ENCODE results near the gene BTBD6. TPM values are rescaled to one million over a fixed set of nuclear protein-coding genes. Genes with fewer than 3 reads are reported as not detected.
"Not testable (repeated sequence)": the region's sequence is repeated elsewhere in the genome, so short reads cannot be mapped to it uniquely, and the experiment has no call there.

The BTBD6 gene
- total RNA-seq, 2 donors from 2014 or later = 52.5 to 53.6 TPM

DNA sequence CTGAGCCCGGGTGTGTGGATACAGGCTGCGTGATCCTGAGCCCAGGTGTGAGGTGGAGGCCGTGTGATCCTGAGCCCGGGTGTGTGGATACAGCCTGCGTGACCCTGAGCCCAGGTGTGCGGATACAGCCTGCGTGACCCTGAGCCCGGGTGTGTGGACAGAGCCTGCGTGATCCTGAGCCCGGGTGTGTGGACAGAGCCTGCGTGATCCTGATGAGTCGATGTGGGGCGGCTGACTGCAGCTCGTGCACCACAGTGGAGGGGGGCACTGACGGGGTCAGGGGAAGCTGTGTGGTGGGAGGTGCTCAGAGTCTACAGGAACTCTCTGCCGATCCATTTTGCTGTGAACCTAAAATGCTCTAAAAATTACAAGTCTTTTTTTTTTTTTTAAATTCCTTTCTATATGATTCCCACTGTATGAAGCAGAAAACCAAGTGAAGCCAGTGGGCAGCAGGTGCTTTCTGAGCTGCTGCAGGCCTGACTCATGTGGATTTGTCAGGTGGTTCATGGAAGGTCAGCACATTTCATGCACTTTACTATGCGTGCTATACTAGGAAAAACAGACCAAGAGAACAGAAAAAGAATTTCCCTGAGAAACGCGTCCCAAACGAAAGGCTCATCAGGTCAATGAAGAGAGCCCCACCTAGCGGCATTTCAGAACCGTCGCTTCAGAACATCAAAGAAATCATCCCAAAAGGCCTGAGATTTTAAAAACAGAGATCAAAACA lies 33.2 kb downstream of the BTBD6 start:
- intact Hi-C loops (cut with DNase I, micrococcal nuclease) = loop anchor here in 1 of 2 donors (10.0 kb wide), 1 partner anchor 77 kb away; no protein-coding TSS in a partner anchor
- no peak for DNase-seq
- peak; percentile 51 for ATAC-seq

DNA sequence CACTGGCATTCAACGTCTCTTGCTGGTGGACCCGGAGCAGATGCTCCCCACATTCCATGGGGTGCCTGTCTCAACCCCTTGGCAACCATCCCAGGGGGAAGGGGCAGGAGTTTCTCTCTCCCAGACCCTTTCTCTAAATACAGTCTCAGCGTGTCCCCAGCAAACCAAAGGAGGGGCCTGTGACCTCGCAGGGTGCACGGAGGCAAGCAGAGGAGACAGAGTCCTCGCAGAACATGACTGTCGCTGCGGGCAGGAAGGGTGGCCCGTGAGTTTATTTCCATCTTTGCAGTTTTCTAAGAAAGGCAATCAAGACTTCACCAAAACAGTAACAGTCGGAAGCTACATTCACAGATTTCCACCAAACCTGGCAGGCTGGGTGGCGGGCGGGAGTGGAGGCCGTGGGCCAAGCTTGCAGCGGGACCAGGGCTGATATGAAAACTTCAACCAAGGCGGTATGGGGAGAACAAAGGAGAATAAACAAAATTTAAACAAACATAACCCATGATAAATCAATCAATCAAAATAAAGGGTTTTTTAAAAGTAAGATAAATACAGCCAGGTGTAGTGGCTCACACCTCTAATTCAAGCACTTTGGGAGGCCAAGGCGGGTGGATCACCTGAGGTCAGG lies 33.9 kb downstream of the BTBD6 start:
- ATAC-seq (no peak), DNase-seq (no peak)
- intact Hi-C loops (cut with DNase I, micrococcal nuclease) = loop anchor here in 1 of 2 donors (10.0 kb wide), 1 partner anchor 77 kb away; no protein-coding TSS in a partner anchor

DNA sequence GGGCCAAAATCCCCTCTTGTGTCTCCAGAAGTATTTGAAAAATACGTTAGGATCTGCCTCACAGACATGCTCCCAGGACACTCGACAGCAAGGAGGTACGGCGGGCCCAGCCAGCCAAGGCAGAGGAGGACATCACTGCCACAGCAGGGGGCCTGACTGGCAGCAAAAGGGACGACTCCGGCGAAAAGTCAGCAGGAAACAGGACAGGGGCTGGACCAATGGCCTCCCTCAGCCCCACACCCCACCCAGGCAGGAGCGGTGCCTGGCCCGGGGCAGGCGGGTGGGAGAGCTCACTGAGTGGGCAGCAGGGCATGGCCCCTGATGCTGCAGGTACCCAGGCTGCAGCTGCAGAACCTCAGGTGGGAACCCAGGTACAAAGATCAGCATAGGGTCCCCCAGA lies 34.7 kb downstream of the BTBD6 start:
- no peak for ATAC-seq
- DNase-seq = no peak
- intact Hi-C loops (cut with DNase I, micrococcal nuclease) = loop anchor here in 1 of 2 donors (10.0 kb wide), 1 partner anchor 78 kb away; no protein-coding TSS in a partner anchor

DNA sequence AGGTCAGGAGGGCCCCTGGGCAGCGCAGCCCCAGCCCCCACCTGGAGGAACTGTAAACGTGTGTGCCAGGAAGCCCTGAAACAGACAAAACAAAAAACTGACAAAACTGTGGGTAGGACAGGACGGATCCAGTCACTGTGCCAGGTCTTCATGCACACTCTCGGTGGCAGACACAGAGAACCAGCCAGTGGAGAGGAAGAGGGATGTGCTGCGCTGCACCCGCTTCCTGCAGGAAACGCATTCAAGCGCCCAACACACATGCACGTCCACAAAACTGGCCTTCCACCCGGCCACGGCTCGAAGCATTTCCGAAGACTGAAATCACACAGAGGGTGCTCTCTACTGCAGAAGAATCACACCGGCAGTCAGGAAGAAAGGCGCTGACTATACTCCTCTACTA lies 35.6 kb downstream of the BTBD6 start:
- intact Hi-C loops (cut with DNase I, micrococcal nuclease) = loop anchor here in 1 of 2 donors (10.0 kb wide), 1 partner anchor 79 kb away; no protein-coding TSS in a partner anchor

DNA sequence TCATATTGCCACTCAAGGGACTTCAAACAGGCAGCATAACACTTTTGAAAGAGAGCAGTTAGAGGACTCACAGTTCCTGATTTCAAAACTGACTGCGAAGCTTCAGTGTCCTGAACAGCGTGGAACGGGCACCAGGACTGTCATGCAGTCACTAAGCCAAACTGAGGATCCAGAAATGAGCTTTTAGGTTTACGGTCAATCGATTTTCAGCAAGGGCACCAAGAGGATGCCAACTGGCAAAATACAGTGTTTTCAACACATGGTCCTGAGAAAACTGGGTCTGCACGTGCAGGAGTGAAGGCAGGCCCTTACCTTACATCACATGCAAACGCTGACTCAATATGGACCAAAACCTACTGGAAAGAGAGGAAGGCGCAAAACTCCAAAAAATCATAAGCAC lies 36.8 kb downstream of the BTBD6 start:
- intact Hi-C loops (cut with DNase I, micrococcal nuclease) = loop anchor here in 1 of 2 donors (10.0 kb wide), 1 partner anchor 80 kb away; no protein-coding TSS in a partner anchor
- DNase-seq (no peak), ATAC-seq (no peak)

More for the DNA sequence above, 35.6 kb downstream of the BTBD6 start:
- no peak for DNase-seq
- no peak for ATAC-seq

DNA sequence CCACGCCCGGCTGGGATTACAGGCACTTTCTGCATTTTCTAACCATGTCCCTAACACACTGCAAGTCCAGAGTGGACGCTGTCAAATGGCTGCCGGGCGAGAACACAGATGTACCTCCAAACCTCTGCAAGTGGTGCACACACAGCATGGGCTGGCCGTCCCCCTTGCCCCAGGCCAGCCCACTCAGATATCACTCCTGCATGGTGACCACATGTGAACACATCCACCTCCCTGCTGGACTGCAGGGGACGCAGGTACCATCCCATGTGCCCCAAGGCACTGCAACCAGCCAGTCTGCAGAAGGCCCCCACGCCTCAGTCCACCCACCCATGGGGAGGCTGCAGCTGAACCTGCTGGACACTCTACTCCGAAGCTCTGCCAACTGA lies 38.4 kb downstream of the BTBD6 start:
- ATAC-seq (no peak), DNase-seq (no peak)
- intact Hi-C loops (cut with DNase I, micrococcal nuclease) = loop anchor here in 1 of 2 donors (10.0 kb wide), 1 partner anchor 82 kb away; no protein-coding TSS in a partner anchor

DNA sequence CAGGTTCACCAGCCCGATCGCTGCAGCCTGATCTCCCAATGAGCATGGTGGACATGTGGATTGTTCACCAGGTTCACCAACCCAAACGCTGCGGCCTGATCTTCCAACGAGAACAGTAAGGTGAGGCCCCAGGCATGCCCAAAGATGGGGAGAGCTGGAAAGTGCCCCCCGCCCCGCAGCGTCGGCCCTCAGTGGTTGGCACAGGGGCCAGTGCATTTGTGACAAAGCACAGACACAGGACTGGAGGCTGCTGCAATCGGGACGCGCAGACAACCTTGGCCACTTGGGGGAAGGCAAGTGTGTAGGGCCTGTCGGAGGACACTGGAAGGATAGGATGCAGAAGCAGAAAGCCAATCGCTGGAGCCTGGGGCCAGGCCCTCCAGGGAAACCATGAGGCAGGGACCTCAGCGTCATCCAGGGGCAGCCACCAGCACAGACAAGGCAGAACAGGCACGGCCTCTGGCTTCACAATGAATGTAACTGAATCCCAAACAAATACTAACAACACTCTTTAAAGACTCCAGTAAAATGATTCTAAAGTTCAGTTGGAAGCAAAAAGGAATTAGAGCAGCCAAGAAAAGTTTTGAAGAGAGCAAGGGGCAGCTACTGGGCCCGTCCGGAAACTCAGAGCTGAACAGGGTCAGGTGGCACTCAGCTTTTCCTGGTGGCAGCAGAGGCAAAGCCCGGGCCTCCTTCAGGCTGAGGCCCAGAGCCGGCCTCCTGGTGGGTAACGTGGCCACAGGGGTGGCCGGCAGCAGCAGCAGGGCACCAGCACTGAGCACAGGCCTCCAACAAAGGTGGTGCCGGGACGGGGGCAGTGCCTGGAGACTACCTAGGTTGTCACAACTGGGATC lies 39.1 kb downstream of the BTBD6 start:
- intact Hi-C loops (cut with DNase I, micrococcal nuclease) = loop anchor here in 1 of 2 donors (10.0 kb wide), 1 partner anchor 83 kb away; no protein-coding TSS in a partner anchor
- DNase-seq (no peak), ATAC-seq (no peak)

DNA sequence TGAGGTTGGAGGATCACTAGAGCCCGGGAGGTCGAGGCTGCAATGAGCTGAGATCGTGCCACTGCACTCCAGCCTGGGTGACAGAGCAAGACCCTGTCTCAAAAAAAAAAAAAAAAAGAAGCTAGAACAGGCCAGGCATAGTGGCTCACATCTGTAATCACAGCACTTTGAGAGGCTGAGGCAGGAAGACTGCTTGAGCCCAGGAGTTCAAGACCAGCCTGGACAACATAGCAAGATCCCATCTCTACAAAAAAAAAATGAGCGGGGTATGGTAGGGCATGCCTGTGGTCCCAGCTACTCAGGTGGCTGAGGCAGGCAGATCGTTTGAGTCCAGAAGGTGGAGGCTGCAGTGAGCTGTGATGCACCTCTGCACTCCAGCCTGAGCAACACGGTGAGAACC lies 40.6 kb downstream of the BTBD6 start:
- not testable (repeated sequence) for DNase-seq, ATAC-seq
- intact Hi-C loops (cut with DNase I, micrococcal nuclease) = loop anchor here in 1 of 2 donors (10.0 kb wide), 1 partner anchor 84 kb away; no protein-coding TSS in a partner anchor

DNA sequence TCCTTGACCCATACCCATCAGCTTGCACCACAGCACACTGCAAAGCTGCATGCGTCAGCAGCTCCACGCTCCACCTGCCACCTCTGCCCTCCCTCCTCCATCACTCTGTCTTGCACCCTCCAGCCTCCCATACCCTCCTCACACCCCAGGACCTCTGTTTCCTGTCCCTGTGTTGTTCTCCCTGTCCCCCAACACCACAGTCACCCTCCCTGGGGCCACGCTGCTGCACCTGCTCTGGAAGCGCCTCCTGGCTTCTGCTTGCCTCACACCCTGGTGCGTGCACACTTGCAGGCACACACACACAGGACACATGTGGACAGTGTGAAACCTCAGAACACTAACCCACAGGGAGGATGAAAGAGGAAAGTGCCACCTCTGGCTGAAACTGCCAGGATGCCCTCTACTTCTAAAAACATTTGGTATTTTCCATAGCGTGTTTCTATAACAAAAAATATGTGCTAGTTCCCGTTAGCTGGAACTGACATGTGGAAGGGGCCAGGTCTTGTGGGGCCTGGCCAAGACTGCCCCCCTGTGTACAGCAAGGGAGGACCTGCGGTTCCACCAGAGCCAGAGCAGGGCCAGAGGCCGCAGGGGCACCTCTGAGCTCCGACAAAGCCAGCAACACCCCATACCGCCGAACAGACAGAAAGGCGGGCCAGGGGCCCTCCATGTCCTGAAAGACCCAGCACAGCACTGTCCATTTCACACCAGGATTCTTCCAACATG lies 42.5 kb downstream of the BTBD6 start:
- ATAC-seq = no peak
- DNase-seq = no peak
- intact Hi-C loops (cut with DNase I, micrococcal nuclease) = no loop called here

DNA sequence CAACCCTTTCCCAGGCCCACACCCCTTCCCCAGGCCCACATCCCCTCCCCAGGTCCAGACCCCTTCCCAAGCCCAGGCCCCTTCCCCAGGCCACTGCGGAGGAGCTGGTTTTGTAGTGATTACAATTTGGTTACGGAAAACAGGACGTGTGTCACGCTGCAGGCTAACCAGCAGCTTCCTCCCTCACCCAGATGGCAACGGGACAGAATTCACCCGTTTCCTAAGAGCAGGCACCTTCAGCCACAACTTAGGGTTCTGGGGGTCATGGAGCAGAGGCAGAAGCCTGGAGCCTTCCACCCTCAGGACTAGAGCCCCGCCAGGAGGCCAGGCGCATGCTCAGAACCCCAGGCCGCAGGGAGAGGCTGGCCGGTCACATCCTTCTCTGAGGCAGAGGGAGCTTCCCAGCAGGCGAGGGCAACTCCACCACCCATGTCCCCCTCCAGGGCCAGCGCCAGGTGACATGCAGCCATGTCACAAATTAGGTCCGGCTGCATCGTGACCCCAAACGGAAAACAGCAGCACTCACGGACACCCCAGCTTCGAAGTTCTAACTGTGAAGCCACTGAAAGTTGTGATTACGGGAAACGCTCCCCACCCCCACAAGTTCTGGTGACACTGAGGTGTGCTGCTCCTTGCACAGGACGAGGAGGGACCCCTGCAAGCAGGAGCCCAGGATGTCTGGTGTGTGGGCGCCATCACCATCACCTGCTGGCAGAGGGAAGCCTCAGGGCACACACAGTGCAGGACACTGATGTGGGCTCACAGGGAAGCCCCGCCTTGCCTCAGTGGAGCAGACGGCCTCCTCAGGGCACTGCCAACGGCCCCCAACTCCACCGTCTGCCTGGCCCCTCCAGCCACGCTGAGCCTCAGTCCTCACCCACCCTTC lies 44.7 kb downstream of the BTBD6 start:
- intact Hi-C loops (cut with DNase I, micrococcal nuclease) = no loop called here
- ATAC-seq (no peak), DNase-seq (peak in 1 of 2 donors; percentile 13)

DNA sequence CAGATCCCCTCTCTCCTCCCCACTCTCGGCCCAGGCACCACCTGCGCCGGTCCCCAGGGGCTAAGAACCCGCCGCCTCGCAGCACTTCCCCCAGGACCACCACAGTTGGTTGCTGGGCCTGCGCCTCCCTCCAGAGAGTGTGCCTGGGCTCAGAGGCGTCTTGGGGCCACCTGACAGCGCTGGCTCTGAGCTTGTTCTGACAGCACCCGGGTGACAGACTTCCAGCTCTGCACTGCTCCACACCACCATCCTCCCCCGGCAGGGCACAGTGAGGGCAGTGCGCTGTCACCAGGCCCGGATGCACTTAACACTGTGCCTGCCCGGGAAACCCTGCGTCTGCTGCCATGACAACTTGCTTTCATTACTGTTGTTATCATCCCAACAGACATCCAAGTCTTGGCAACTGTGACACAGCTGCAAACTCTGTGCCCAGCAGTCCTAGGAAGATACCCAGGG lies 45.8 kb downstream of the BTBD6 start:
- DNase-seq = no peak
- intact Hi-C loops (cut with DNase I, micrococcal nuclease) = no loop called here
- ATAC-seq = peak; percentile 52

DNA sequence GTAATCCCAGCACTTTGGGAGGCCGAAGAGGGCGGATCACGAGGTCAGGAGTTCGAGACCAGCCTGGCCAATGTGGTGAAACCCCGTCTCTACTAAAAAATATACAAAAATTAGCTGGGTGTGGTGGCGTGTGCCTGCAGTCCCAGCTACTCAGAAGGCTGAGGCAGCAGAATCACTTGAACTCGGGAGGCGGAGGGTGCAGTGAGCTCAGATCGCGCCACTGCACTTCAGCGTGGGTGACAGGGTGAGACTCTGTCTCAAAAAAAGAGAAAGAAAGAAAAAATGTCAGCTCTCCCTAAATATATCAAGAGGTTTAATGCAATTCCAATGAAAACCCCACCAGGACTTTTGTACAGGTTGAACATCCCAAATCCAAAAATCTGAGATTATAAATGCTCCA lies 49.0 kb downstream of the BTBD6 start:
- intact Hi-C loops (cut with DNase I, micrococcal nuclease); DNase-seq; ATAC-seq: not testable (repeated sequence)

DNA sequence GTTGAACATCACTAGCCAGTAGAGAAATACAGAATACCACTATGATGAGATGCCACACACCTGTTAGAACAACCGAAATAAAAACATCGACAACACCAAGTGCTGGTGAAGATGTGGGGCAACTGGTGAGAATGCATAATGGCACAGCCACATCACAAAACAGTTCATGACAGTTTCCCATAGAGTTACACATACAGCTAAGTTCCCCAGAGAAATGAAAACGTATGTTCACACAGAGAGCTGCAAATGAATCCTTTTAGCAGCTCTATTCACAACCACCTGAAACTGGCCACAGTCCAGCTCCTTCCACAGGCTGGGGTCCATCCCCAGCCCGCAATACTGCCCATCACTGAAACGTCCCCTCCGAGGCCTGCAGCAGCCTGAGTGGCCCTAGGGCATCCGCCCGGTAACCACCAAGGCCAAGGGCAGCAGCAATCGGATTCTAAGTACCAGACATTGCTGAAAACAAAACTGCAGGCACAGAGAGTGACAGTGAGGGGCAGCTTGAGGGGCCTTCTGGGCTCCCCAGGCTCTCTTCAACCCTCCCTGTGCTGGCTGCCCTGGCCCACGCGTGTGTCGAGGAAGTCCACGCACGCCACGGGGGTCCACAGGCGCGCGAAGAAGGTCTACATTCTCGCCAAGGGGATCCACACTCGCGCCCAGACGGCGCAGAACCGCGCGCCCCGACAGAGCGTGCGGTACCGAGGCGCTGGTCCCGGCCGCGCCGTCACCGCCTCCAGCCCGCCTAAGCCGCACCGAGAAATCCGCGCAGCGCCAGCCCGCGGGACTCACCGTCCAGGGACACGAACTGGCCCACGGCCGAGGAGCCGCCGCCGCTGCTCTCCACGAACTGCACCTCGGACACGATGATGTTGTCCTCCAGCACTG lies 51.6 kb downstream of the BTBD6 start:
- intact Hi-C loops (cut with DNase I, micrococcal nuclease) = no loop called here
- DNase-seq (peak in 1 of 2 donors; percentile 22), ATAC-seq (peak; percentile 5)

Data from left colon (tissue), 2 donors.